OCI-LY7 (cell line): ENCODE measurements around the gene ZNF280D. TPM values are rescaled to one million over a fixed set of nuclear protein-coding genes. Genes with fewer than 3 reads are reported as not detected.
A peak's percentile ranks its signal among the peaks of the same experiment; 100 is the strongest.

Source experiments
- Bru-seq: library from RNA; stranded (reverse); fragments of 400-500 nt; gene quantifications from one replicate; lab custom pipeline; 2021; lab: Mats Ljungman, UMichigan
- BruChase-seq, 2 experiments: library from RNA; stranded (reverse); fragments of 400-500 nt; gene quantifications; one replicate each; lab custom pipeline; 2021; lab: Mats Ljungman, UMichigan
- BruUV-seq: library from RNA; stranded (reverse); fragments of 400-500 nt; replicated peaks from 2 replicates; lab custom pipeline; 2021; lab: Mats Ljungman, UMichigan
- CTCF ChIA-PET: fragments of 300-600 bp; sonication (Branson Sonifier 250); formaldehyde crosslinking; loops from one replicate; lab custom pipeline; 2022; ENCODE audit warnings: antibody characterized with exemption; ENCODE audit not compliant: unreplicated experiment; lab: Charles Lee
- POLR2A ChIA-PET: fragments of 300-600 bp; sonication (Branson Sonifier 250); formaldehyde crosslinking; loops from one replicate; lab custom pipeline; 2022; ENCODE audit warnings: antibody characterized with exemption; lab: Charles Lee
- DNase-seq: peaks from one replicate; pipeline ENCODE4 v3.0.0-alpha.2; 2015; ENCODE audit warnings: low spot score
- H2AFZ ChIP-seq: fragments of 200-600 bp; sonication (generic), shearing (Covaris generic); 2 replicates; pipeline ENCODE4 v1.6.1; 2014; ENCODE audit warnings: mild to moderate bottlenecking, antibody characterized with exemption, low read length, moderate library complexity
- H3K27ac ChIP-seq: fragments of 200-600 bp; sonication (generic); 2 replicates; pipeline ENCODE4 v1.5.1; 2014; ENCODE audit warnings: mixed run types, low read depth, mild to moderate bottlenecking, moderate library complexity, low read length, inconsistent platforms; ENCODE audit not compliant: poor library complexity, severe bottlenecking
- H3K36me3 ChIP-seq: fragments of 200-600 bp; sonication (generic); 2 replicates; pipeline ENCODE4 v1.6.1; 2014; ENCODE audit warnings: mild to moderate bottlenecking, antibody characterized with exemption, low read length, moderate library complexity, mixed read lengths; ENCODE audit not compliant: insufficient read depth
- H3K4me1 ChIP-seq: fragments of 200-600 bp; sonication (generic); 2 replicates; pipeline ENCODE4 v1.5.1; 2014; ENCODE audit warnings: mild to moderate bottlenecking, low read length; ENCODE audit not compliant: insufficient read depth, poor library complexity, severe bottlenecking
- H3K4me2 ChIP-seq: fragments of 200-600 bp; sonication (generic); 2 replicates; pipeline ENCODE4 v1.6.1; 2014; ENCODE audit warnings: mild to moderate bottlenecking, low read length
- H3K4me3 ChIP-seq: fragments of 200-600 bp; sonication (generic); 2 replicates; pipeline ENCODE4 v1.5.1; 2014; ENCODE audit warnings: mild to moderate bottlenecking, low read depth, low read length; ENCODE audit not compliant: poor library complexity, severe bottlenecking
- H3K79me2 ChIP-seq: fragments of 200-600 bp; sonication (generic); 2 replicates; pipeline ENCODE4 v1.6.1; 2016; ENCODE audit warnings: low read depth, mild to moderate bottlenecking, low read length, moderate library complexity, mixed read lengths; ENCODE audit not compliant: insufficient read depth
- H3K9me2 ChIP-seq: fragments of 200-600 bp; sonication (generic); 2 replicates; pipeline ENCODE4 v1.6.1; 2016; ENCODE audit warnings: mild to moderate bottlenecking, low read length, mixed read lengths; ENCODE audit not compliant: insufficient read depth
- H3K9me3 ChIP-seq: fragments of 200-600 bp; sonication (generic); 2 replicates; pipeline ENCODE4 v1.6.1; 2014; ENCODE audit warnings: mild to moderate bottlenecking, mixed run types, low read length, mixed read lengths
- H4K20me1 ChIP-seq: fragments of 200-600 bp; sonication (generic); 2 replicates; pipeline ENCODE4 v1.6.1; 2014; ENCODE audit warnings: mild to moderate bottlenecking, antibody characterized with exemption, low read length, moderate library complexity, mixed read lengths; ENCODE audit not compliant: insufficient read depth
- EZH2phosphoT487 ChIP-seq: fragments of 200-600 bp; sonication (generic); IDR thresholded peaks from 2 replicates; pipeline ENCODE4 v1.6.1; 2018; ENCODE audit warnings: low read depth, borderline replicate concordance, mild to moderate bottlenecking, mixed run types, antibody characterized with exemption, low read length, moderate library complexity, mixed read lengths
- intact Hi-C: fragments of 100-400 bp; cut with micrococcal nuclease; formaldehyde crosslinking; loops from one replicate; pipeline ENCODE4 v1.10.0; 2022; ENCODE audit not compliant: unreplicated experiment
- long read RNA-seq: library from polyadenylated mRNA; stranded (forward); transcript quantifications from one replicate; pipeline ENCODE4 v2.0.0, GENCODE V29; 2022
- total RNA-seq, 2 experiments: library from RNA; depleted of rRNA in 1 of 2; stranded (reverse); fragments of >200 nt in 1 of 2; shearing (Covaris generic) in 1 of 2; gene quantifications; 2 replicates each; pipeline ENCODE4 v1.2.3, GENCODE V29; 2014 to 2022
- TF ChIP-seq, protein P1 (sequence below): fragments of 200-600 bp; sonication (generic); conservative IDR thresholded peaks from 2 replicates; pipeline ENCODE4 v1.5.1; 2014; ENCODE audit warnings: mild to moderate bottlenecking, antibody characterized with exemption, low read length, moderate library complexity, mixed read lengths

Gene ZNF280D, protein sequence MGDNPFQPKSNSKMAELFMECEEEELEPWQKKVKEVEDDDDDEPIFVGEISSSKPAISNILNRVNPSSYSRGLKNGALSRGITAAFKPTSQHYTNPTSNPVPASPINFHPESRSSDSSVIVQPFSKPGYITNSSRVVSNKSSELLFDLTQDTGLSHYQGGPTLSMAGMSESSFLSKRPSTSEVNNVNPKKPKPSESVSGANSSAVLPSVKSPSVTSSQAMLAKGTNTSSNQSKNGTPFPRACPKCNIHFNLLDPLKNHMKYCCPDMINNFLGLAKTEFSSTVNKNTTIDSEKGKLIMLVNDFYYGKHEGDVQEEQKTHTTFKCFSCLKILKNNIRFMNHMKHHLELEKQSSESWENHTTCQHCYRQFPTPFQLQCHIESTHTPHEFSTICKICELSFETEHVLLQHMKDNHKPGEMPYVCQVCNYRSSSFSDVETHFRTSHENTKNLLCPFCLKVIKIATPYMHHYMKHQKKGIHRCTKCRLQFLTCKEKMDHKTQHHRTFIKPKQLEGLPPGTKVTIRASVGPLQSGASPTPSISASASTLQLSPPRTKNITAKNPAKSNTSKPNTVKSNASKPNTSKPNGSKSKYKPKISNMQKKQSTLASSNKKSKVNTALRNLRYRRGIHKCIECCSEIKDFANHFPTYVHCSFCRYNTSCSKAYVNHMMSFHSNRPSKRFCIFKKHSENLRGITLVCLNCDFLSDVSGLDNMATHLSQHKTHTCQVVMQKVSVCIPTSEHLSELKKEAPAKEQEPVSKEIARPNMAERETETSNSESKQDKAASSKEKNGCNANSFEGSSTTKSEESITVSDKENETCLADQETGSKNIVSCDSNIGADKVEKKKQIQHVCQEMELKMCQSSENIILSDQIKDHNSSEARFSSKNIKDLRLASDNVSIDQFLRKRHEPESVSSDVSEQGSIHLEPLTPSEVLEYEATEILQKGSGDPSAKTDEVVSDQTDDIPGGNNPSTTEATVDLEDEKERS
- 7.1 and 10.7 TPM in 2 replicates for total RNA-seq (2014; rRNA removed; shearing (Covaris generic))
- 23.4 and 26.8 TPM in 2 replicates for total RNA-seq (2022)
- percentile 71 among the genes with signal in this experiment for Bru-seq, nascent RNA
- BruChase-seq, experiment 1, labeled RNA remaining after a 6-hour chase: percentile 62 among the genes with signal in this experiment
- percentile 76 among the genes with signal in this experiment for BruChase-seq, experiment 2, labeled RNA remaining after a 2-hour chase
- long read RNA-seq, partial matches to known transcripts: 1 of 5 reads
- long read RNA-seq, other reads (novel, unspliced or antisense): 0 of 5 reads

DNA sequence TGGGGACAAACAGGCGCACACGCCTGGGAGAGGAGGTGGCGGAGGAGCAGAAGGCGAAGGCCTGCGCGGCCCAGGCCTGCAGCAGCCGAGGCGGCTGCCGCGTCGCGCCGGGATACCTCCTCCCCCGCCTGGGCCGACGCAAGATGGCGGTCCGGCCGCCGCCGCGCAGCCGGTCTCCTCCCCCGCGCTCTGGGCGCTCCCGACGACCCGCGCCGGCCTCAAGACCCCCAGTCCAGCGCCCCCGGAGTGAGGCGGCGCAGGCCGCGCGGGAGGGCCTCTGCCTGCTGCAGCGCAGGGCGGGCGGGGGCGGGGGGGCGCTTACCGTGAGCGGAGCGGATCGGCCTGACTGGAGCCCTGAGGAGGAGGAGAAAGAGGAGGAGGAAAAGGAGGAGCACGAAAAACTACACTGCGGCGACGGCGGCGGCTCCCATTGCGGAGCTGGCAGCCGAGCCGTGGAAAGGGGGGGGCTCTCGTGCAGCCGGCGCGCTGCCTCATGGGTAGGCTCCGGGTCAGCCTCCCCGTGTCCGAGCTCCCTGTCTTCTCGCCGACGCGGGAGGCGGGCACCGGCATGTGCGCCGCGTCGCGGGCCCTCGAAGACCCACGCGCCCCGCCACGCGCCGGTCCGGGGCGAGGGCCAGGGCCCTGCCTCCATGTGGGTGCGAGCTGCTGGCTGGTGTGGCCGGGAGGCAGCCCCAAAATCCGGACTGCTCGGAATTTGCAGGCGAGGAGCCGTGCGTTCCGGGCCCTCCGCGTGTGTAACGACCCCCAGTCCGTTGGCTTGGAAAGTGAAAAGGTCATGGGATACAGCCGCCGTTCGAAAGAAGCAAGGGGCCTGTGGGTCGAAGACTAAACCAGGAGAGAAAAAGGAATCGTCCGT is at the start of gene ZNF280D:
ZNF280D (minus strand) TSS at position 374 of the 877 bp plus-strand sequence. CDS start 26,400 bp downstream, outside the sequence.
- CTCF ChIA-PET: interaction anchor here (0.7 kb wide), 1 partner anchor 319 kb away, joined by 3 read pairs; no protein-coding TSS in a partner anchor
- peak; percentile 73 for DNase-seq

DNA sequence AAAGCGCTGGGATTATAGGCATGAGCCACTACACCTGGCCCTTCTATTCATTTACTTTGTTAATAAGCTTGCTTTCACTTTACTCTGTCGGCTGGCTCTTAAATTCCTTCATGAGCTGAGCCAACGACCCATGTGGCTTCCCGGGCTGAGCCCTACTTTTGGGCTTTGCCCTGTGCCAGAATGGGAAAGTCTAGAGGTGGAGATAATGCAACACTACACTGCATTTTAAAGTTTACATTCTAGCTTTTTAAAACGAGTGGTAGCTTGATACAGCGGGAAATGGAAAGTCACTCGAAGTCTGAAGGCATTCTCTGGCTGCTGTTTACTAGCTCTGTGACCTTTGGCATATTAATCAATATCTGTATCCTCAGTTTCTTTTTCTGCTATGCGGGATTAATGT is 49.0 kb upstream of the ZNF280D start:
- TF ChIP-seq, protein P1, sequence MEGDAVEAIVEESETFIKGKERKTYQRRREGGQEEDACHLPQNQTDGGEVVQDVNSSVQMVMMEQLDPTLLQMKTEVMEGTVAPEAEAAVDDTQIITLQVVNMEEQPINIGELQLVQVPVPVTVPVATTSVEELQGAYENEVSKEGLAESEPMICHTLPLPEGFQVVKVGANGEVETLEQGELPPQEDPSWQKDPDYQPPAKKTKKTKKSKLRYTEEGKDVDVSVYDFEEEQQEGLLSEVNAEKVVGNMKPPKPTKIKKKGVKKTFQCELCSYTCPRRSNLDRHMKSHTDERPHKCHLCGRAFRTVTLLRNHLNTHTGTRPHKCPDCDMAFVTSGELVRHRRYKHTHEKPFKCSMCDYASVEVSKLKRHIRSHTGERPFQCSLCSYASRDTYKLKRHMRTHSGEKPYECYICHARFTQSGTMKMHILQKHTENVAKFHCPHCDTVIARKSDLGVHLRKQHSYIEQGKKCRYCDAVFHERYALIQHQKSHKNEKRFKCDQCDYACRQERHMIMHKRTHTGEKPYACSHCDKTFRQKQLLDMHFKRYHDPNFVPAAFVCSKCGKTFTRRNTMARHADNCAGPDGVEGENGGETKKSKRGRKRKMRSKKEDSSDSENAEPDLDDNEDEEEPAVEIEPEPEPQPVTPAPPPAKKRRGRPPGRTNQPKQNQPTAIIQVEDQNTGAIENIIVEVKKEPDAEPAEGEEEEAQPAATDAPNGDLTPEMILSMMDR: no peak
- TF ChIP-seq EZH2phosphoT487: no peak
- H3K9me2 ChIP-seq: no peaks in the 10 kb centered on the region
- ChIA-PET CTCF (no interaction called here), POLR2A (interaction anchor here (0.6 to 1.1 kb wide), 2 partner anchors 37 to 124 kb away, joined by 3 read pairs; no protein-coding TSS in a partner anchor)
- no peaks in the 10 kb centered on the region for H3K36me3 ChIP-seq
- H3K9me3 ChIP-seq: no peaks in the 10 kb centered on the region
- H3K4me1 ChIP-seq: no peaks in the 10 kb centered on the region
- intact Hi-C loops: no loop called here
- H3K79me2 ChIP-seq: no peaks in the 10 kb centered on the region
- H3K4me2 ChIP-seq: no peak overlapping the region
- H4K20me1 ChIP-seq: no peaks in the 10 kb centered on the region
- no peak overlapping the region for H2AFZ ChIP-seq
- H3K4me3 ChIP-seq: no peak overlapping the region
- no peak for DNase-seq
- no peak overlapping the region for H3K27ac ChIP-seq
- BruUV-seq: no TSS peak

More for the DNA sequence above, at the start of gene ZNF280D:
- Histone ChIP-seq H3K4me1 (peaks cover 26% of the 10 kb centered on the region), H3K27ac (peak within 1 kb of the TSS; percentile 60), H4K20me1 (no peaks in the 10 kb centered on the region), H3K4me2 (peak within 1 kb of the TSS; percentile 77), H2AFZ (peak within 1 kb of the TSS; percentile 96), H3K4me3 (peak within 1 kb of the TSS; percentile 74), H3K36me3 (peaks cover 9% of the 10 kb centered on the region), H3K79me2 (peaks cover 41% of the 10 kb centered on the region), H3K9me3 (peaks cover 12% of the 10 kb centered on the region; the same call in 1 of the 2 replicates), H3K9me2 (no peaks in the 10 kb centered on the region)
- TF ChIP-seq, protein P1: no peak
- no peak for TF ChIP-seq EZH2phosphoT487
- intact Hi-C loops: loop anchor here (2.0 kb wide), 3 partner anchors 125 to 237 kb away; no protein-coding TSS in a partner anchor
- no TSS peak for BruUV-seq
- POLR2A ChIA-PET: interaction anchor here (0.6 to 1.7 kb wide), 5 partner anchors 25 to 549 kb away, joined by 3 to 5 read pairs (median 4); no protein-coding TSS in a partner anchor
